ENCODE measurements around the gene THBS3.
"Not testable (repeated sequence)": the region's sequence is repeated elsewhere in the genome, so short reads cannot be mapped to it uniquely, and the experiment has no call there.

Gene THBS3

DNA sequence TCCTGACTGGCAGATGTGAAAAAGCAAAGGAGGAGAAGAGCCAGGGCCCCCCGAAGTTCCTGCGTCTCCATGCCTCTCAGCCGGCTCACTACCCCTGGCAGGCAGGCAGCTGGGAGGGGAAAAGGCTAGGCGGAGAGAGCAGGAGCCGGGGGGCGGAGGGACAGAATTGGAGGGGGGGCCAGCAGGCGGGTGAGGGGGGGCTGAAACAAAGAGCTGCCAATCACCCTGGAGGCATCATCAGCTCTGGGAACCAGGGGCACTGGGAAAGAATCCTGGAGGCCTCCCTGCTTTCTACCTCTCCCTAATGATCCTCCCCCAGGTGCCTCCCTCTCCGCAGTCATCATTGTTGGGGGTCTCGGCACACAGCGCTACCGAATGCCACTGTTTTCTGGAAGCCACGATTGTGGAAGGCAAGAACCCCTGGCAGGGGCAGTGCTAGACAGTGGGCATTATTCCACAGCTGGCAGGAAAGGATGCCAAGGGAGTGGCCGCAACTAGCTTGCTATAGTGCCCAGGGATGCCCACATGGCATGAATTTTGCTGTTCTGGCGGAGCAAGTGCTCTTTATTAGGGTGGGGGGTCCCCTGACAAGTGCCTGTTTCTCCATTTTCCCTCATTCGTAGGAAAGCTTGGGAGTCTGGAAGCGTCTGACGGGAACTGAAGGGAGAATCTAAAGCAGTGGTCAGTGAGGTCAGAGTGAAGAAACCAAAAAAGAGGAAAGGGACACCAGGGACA, at the start of gene THBS3:
TSS of gene THBS3 (minus strand) at position 92 of the 735 bp plus-strand sequence. CDS start at position 71, 21 bp downstream.
- no peak for DNase-seq (ENCODE audit: low read depth in 2 of 3, low spot score in 1 of 3)

DNA sequence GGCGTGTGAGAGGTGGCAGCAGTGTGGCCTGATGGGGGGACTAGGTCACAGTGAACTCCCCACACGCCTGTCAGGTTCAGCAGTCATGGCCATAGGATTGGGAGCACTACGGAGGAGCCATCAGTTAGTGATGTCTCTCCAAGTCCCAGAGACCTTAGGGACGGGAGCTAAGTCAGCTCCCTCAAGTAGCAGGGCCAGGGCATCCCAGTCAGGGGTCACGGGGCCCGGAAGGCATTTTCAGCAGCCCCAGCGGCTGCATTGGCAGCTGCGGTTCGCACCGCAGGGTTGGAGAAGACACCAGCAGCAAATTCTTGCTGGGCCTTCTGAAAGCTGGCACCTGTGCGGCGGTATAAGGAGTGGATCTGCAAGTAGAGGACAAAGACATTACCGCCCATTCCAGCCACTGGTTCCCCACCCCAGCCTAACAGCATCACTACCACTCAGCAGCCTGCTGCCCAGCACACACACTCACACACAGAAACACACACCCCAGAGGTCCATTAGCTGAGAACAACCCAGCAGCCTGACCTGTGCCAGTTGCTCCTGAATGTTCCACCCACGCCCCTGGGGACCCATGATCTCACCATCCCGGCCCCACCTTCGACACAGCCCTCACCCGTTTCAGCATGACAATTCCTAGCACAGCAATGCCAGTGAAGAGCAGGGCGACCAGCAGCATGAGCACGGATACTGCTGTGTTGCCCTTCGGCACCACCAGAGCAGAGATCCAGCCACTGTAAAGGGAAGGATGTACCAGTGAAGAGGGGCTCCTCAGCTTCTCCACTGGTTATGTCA, 48.6 kb upstream of the THBS3 start:
- DNase-seq (ENCODE audit: low read depth in 2 of 3, low spot score in 1 of 3): no peak

GRCh38 chr1:155255243-155256007, 47.7 kb upstream of the THBS3 start, which contains the start of gene ENTREP3:
Gene ENTREP3, minus strand, starts transcription at chr1:155255483. Its CDS starts 606 bp downstream, at chr1:155254877.
- DNase-seq (ENCODE audit: low read depth in 2 of 3, low spot score in 1 of 3): peak; percentile 73 to 79 (median 77)

DNA sequence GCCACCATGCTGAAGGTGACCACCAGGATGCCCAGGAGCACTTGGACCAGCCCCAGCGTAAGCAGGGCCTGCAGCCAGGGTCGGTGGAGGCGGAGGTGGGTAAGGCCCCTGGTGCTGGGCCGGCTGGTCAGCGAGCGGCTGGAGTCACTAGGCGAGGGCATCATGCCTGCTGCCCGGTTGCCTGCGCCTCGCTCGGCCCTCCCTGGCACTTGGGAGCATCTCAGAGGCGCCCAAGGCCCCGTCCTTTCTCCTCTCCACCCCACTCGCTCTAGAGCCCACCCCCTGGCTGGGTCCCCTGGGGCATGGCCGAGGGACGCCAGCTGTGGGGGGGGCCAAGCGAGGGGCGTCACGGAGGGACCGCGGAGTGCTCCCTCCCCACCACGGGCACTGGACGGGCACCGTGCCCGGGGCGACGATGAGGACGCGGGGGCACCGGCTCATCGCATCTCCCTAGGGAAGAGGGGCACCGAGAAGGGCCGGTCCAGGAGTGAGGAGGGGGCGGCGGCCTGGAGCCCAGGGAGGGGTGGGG, 47.1 kb upstream of the THBS3 start:
- no peak for DNase-seq (ENCODE audit: low read depth in 2 of 3, low spot score in 1 of 3)

DNA sequence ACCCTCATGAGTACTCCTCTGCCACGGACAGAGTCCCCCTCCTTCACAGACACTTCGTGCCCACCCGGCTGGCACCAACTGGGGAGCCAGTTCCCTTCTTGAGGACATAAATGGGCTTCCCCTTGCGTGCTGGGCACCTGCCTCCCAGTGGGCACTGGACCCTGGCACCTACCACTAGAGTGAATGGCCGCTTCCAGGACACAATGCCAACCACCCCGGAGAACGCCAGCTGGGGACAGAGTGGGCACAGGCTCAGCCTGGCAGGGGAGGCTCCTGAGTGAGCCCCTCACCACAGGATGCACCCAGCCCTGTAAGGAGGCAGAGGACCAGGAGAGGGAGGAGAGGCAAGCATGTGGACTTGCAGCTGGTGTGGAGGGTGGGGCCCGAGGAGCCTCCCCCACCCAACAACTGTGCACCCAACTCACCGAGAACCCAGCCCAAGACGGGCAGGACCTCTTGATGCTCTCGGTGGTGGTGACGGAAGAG, 46.6 kb upstream of the THBS3 start:
- no peak for DNase-seq (ENCODE audit: low read depth in 2 of 3, low spot score in 1 of 3)

DNA sequence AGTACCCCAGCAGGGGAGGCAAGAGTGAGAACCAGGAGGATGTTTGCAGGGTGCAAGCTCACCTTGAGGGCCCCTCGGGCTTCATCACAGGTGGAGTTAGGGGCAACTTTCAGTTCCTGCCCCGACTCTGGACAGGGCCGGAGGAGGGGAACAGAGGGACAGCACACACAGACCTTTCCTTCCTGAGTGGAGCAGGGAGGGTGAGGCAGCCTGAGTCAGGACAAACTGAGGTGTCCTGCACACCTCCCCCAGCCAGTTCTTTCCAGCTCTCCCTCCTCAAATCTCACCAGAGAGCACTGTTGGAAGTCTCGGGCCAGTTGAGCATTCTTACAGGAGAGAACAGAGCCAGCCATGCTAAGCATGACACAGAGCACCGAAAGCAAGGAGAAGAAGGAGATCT, 46.1 kb upstream of the THBS3 start:
- DNase-seq (ENCODE audit: low read depth in 2 of 3, low spot score in 1 of 3): no peak

GRCh38 chr1:155253208-155253607, 45.5 kb upstream of the THBS3 start:
- DNase-seq (ENCODE audit: low read depth in 2 of 3, low spot score in 1 of 3): no peak

DNA sequence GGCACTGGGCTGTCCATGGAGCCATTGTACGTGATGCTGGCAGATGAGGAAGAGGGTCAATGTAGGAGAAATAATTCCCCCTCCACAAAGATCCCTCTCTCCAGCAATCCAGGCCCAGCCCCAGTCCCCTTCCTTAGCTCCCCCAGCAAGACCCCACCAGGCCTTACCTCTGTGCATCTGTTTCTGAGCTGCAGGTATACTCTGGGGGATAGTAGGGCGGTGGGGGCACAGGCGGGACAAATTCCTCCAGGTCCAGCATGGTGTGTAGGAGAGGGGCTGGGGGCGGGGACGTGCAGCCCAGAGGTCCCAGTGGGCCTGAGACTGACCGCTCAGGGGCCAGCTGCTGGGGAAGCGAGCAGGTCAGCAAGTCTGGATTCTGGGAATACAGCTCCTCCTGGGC, 43.9 kb upstream of the THBS3 start:
- DNase-seq (ENCODE audit: low read depth in 2 of 3, low spot score in 1 of 3): no peak

- peak; percentile 94 to 97 (median 94) for DNase-seq (ENCODE audit: low read depth in 2 of 3, low spot score in 1 of 3)
Observed at GRCh38 chr1:155250633-155251449, 43.1 kb upstream of the THBS3 start.

- no peak for DNase-seq (ENCODE audit: low read depth in 2 of 3, low spot score in 1 of 3)
Observed at GRCh38 chr1:155250246-155250632, 42.5 kb upstream of the THBS3 start.

- DNase-seq (ENCODE audit: low read depth in 2 of 3, low spot score in 1 of 3): no peak
Observed at GRCh38 chr1:155247667-155248553, 40.2 kb upstream of the THBS3 start.

DNA sequence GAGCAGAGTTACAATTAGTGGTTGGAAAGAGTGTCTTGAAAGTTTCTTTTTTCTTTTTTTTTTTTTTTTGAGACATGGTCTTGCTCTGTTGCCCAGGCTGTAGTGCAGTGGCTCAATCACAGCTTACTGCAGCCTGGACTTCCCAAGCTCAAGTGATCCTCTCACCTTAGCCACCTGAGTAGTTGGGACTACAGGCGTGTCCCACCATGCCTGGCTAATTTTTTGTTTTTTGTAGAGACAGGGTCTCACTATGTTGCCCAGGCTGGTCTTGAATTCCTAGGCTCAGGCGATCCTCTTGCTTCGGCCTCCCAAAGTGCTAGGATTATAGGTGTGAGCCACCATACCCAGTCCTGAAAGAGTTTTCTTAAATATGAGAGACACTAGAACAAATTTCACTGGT, 39.1 kb upstream of the THBS3 start:
- DNase-seq (ENCODE audit: low read depth in 2 of 3, low spot score in 1 of 3): not testable (repeated sequence)

- no peak for DNase-seq (ENCODE audit: low read depth in 2 of 3, low spot score in 1 of 3)
Observed at GRCh38 chr1:155245163-155245524, 37.4 kb upstream of the THBS3 start.

DNA sequence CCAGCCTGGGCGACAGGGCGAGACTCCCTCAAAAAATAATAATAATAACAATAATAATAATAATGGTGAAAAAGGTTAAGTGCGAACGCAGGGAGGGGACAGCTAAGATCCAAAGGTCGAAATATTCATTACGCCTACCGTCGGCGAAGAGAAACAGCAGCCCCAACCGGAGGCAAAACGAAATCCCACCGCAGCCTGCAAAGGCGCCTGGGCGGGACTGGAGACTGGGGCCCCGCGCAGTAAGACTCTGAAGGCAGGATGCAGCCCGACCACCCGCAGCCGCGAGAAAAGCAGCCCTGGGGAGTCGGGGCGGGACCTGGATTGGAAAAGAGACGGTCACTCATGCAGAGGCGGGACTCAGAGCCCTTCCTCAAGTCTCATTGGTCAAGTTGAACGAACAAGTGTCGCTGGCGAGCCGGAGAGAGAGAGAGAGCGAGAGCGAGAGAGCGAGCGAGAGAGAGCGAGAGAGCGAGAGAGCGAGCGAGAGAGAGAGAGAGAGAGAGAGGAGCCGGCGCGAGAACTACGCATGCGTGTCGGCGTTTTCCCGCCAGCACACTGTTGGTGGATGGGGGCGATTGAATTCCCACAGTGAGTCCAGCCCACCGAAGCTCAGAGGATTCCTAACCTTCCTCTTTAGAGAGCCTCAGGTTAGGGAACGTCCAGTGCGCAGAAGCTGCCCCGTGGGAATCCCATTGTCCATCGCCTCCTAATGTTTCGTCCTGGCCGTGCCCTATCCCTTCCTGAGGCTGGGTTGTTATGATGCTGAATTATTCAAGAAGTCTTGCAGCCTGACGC, 36.9 kb upstream of the THBS3 start:
- peak; percentile 90 to 95 (median 92) for DNase-seq (ENCODE audit: low read depth in 2 of 3, low spot score in 1 of 3)

GRCh38 chr1:155242805-155243358, 35.2 kb upstream of the THBS3 start:
- no peak for DNase-seq (ENCODE audit: low read depth in 2 of 3, low spot score in 1 of 3)

DNA sequence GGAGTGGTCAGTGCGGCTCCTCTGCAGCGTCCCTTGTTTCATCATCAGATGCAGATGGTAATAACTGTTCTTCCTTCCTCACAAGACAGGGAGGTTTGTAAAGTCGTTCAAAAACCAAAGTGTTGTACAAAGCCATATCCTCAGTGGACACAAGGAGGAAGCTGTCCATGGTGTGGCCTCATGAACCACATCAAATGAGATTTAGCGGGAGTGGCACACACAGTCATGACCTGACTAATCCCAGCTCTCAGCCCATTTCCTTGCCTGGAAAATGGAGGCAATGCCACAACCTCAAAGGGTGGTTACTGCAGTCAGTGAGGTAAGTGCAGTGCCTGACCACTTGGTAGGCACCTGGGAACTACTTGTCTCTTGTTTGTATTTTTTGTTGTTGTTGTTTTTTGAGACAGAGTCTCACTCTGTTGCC, 34.2 kb upstream of the THBS3 start:
- DNase-seq (ENCODE audit: low read depth in 2 of 3, low spot score in 1 of 3): no peak

- DNase-seq (ENCODE audit: low read depth in 2 of 3, low spot score in 1 of 3): peak in 2 of 3 donors; percentile 38 to 60
Observed at GRCh38 chr1:155241069-155241679, 33.5 kb upstream of the THBS3 start.

GRCh38 chr1:155236451-155236850, 28.8 kb upstream of the THBS3 start:
- DNase-seq (ENCODE audit: low read depth in 2 of 3, low spot score in 1 of 3): no peak
